ENCODE data around the gene TOLLIP.

DNA sequence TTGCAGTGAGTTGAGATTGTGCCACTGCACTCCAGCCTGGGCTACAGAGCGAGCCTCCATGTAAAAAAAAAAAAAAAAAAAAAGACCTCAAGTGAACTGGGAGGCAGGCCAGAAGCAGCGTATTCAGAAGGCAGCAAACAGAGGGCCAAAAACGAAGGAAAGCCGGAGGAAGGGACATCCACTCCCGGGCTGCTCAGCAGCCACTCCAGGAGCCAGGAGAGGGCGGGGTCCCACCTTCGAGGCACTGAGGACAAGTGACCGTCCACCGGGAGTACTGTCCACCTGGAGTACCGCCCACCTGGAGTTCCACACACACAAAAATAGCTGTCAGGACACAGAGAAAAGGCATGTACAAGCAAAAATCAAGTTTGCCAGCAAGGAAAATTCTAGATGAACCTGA is 5.5 kb downstream of the TOLLIP start:
- TF ChIP-seq, protein P1, sequence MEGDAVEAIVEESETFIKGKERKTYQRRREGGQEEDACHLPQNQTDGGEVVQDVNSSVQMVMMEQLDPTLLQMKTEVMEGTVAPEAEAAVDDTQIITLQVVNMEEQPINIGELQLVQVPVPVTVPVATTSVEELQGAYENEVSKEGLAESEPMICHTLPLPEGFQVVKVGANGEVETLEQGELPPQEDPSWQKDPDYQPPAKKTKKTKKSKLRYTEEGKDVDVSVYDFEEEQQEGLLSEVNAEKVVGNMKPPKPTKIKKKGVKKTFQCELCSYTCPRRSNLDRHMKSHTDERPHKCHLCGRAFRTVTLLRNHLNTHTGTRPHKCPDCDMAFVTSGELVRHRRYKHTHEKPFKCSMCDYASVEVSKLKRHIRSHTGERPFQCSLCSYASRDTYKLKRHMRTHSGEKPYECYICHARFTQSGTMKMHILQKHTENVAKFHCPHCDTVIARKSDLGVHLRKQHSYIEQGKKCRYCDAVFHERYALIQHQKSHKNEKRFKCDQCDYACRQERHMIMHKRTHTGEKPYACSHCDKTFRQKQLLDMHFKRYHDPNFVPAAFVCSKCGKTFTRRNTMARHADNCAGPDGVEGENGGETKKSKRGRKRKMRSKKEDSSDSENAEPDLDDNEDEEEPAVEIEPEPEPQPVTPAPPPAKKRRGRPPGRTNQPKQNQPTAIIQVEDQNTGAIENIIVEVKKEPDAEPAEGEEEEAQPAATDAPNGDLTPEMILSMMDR (IDR thresholded peaks at IDR 0.05; ENCODE audit: low read length): no peak
- no peak for TF ChIP-seq EZH2 (IDR thresholded peaks at IDR 0.05; ENCODE audit: borderline replicate concordance, low read length)

Measured in OCI-LY1 (cell line).